H9 (cell line): Measurements from ENCODE around the gene NINL. TPM values are rescaled to one million over a fixed set of nuclear protein-coding genes. Genes with fewer than 3 reads are reported as not detected.

Experiments used
- DNase-seq: peaks from one replicate; pipeline ENCODE4 v3.0.0-alpha.2; 2017
- H2AFZ ChIP-seq: one replicate; pipeline ENCODE4 v1.6.1; 2013; ENCODE audit warnings: mild to moderate bottlenecking, low read length, control low read depth, moderate library complexity
- H2AK5ac ChIP-seq: 2 replicates; pipeline ENCODE4 v1.6.1; 2013; ENCODE audit warnings: low read length, control low read depth, mixed read lengths; ENCODE audit not compliant: insufficient read length
- H2BK120ac ChIP-seq: one replicate; pipeline ENCODE4 v1.6.1; 2013; ENCODE audit warnings: low read depth, mild to moderate bottlenecking, low read length, control low read depth, inconsistent platforms; ENCODE audit not compliant: poor library complexity, severe bottlenecking
- H2BK12ac ChIP-seq: 2 replicates; pipeline ENCODE4 v1.6.1; 2013; ENCODE audit warnings: low read length, control low read depth, mixed read lengths, low read depth; ENCODE audit not compliant: insufficient read length
- H2BK15ac ChIP-seq: 2 replicates; pipeline ENCODE4 v1.6.1; 2013; ENCODE audit warnings: low read depth, low read length, control low read depth
- H2BK20ac ChIP-seq: one replicate; pipeline ENCODE4 v1.6.1; 2013; ENCODE audit warnings: low read depth, mild to moderate bottlenecking, low read length, control low read depth, inconsistent platforms; ENCODE audit not compliant: poor library complexity, severe bottlenecking
- H2BK5ac ChIP-seq: 2 replicates; pipeline ENCODE4 v1.6.1; 2013; ENCODE audit warnings: low read length, control low read depth, mixed read lengths; ENCODE audit not compliant: insufficient read length
- H3K14ac ChIP-seq: 2 replicates; pipeline ENCODE4 v1.6.1; 2013; ENCODE audit warnings: low read length, control low read depth; ENCODE audit not compliant: insufficient read depth
- H3K18ac ChIP-seq: 2 replicates; pipeline ENCODE4 v1.6.1; 2013; ENCODE audit warnings: low read depth, mild to moderate bottlenecking, mixed read lengths, low read length, control low read depth; ENCODE audit not compliant: insufficient read length
- H3K23ac ChIP-seq: 2 replicates; pipeline ENCODE4 v1.6.1; 2013; ENCODE audit warnings: low read length, control low read depth, mixed read lengths, low read depth; ENCODE audit not compliant: insufficient read length
- H3K23me2 ChIP-seq: 2 replicates; pipeline ENCODE4 v1.6.1; 2013; ENCODE audit warnings: low read depth, mild to moderate bottlenecking, mixed read lengths, low read length, control low read depth; ENCODE audit not compliant: insufficient read length, poor library complexity, severe bottlenecking
- H3K27ac ChIP-seq: 2 replicates; pipeline ENCODE4 v1.5.1; 2013; ENCODE audit warnings: low read length, control low read depth, mixed read lengths, low read depth; ENCODE audit not compliant: insufficient read length
- H3K27me3 ChIP-seq: 2 replicates; pipeline ENCODE4 v1.6.1; 2013; ENCODE audit warnings: low read length, control low read depth, inconsistent platforms; ENCODE audit not compliant: insufficient read depth
- H3K4ac ChIP-seq: 2 replicates; pipeline ENCODE4 v1.6.1; 2013; ENCODE audit warnings: low read depth, mild to moderate bottlenecking, control low read depth, inconsistent platforms, low read length, moderate library complexity
- H3K4me1 ChIP-seq: 2 replicates; pipeline ENCODE4 v1.6.1; 2013; ENCODE audit warnings: low read length, control low read depth, inconsistent platforms; ENCODE audit not compliant: insufficient read depth
- H3K4me2 ChIP-seq: 2 replicates; pipeline ENCODE4 v1.6.1; 2013; ENCODE audit warnings: low read length, control low read depth, mixed read lengths; ENCODE audit not compliant: insufficient read length, insufficient read depth
- H3K56ac ChIP-seq: 2 replicates; pipeline ENCODE4 v1.6.1; 2013; ENCODE audit warnings: low read depth, mild to moderate bottlenecking, mixed read lengths, low read length, control low read depth; ENCODE audit not compliant: insufficient read length
- H3K79me1 ChIP-seq: 2 replicates; pipeline ENCODE4 v1.6.1; 2013; ENCODE audit warnings: low read depth, mild to moderate bottlenecking, moderate library complexity, low read length, control low read depth, inconsistent platforms; ENCODE audit not compliant: insufficient read depth, poor library complexity, severe bottlenecking
- H3K79me2 ChIP-seq: 2 replicates; pipeline ENCODE4 v1.6.1; 2013; ENCODE audit warnings: low read length, control low read depth, inconsistent platforms; ENCODE audit not compliant: insufficient read depth
- H3K9ac ChIP-seq: 2 replicates; pipeline ENCODE4 v1.6.1; 2013; ENCODE audit warnings: low read length, control low read depth, mixed read lengths; ENCODE audit not compliant: insufficient read length; ENCODE audit errors: extremely low read depth
- H3K9me3 ChIP-seq: one replicate; pipeline ENCODE4 v1.6.1; 2013; ENCODE audit warnings: low read depth, low read length, inconsistent platforms; ENCODE audit not compliant: control insufficient read depth
- H3T11ph ChIP-seq: one replicate; pipeline ENCODE4 v1.6.1; 2013; ENCODE audit warnings: mild to moderate bottlenecking, low read length, control low read depth, inconsistent platforms
- H4K20me1 ChIP-seq: one replicate; pipeline ENCODE4 v1.6.1; 2013; ENCODE audit not compliant: control insufficient read depth, insufficient read length, insufficient read depth
- H4K5ac ChIP-seq: 2 replicates; pipeline ENCODE4 v1.6.1; 2013; ENCODE audit warnings: low read depth, mild to moderate bottlenecking, mixed read lengths, low read length, control low read depth; ENCODE audit not compliant: insufficient read length
- H4K8ac ChIP-seq: replicated peaks from 2 replicates; pipeline ENCODE4 v1.6.1; 2013; ENCODE audit warnings: low read length, control low read depth, mixed read lengths, low read depth; ENCODE audit not compliant: insufficient read length
- H4K91ac ChIP-seq: 2 replicates; pipeline ENCODE4 v1.6.1; 2013; ENCODE audit warnings: low read depth, mild to moderate bottlenecking, moderate library complexity, mixed read lengths, low read length, control low read depth; ENCODE audit not compliant: insufficient read length
- H3K27ac Mint-ChIP-seq, 3 experiments: 2 replicates in 2 of 3; 3 replicates in 1 of 3; pipeline ENCODE4 v1.8.0; 2020 to 2021; ENCODE audit warnings: mixed read lengths in 3 of 3, mild to moderate bottlenecking in 1 of 3, moderate library complexity in 1 of 3
- H3K27me3 Mint-ChIP-seq: 2 replicates; pipeline ENCODE4 v1.8.0; 2021; ENCODE audit warnings: low read depth, mild to moderate bottlenecking, moderate library complexity, mixed read lengths
- H3K36me3 Mint-ChIP-seq, 3 experiments: 2 replicates in 2 of 3; 3 replicates in 1 of 3; pipeline ENCODE4 v1.8.0; 2020 to 2021; ENCODE audit warnings: low read depth in 3 of 3, mixed read lengths in 3 of 3; ENCODE audit not compliant: insufficient read depth in 1 of 3
- H3K4me1 Mint-ChIP-seq, 2 experiments: 2 replicates each; pipeline ENCODE4 v1.8.0; 2020; ENCODE audit warnings: mixed read lengths in 2 of 2
- H3K4me3 Mint-ChIP-seq, 2 experiments: 2 replicates in 1 of 2; 3 replicates in 1 of 2; pipeline ENCODE4 v1.8.0; 2020 to 2021; ENCODE audit warnings: mild to moderate bottlenecking in 2 of 2, mixed read lengths in 2 of 2, moderate library complexity in 1 of 2
- H3K9me3 Mint-ChIP-seq, 2 experiments: 2 replicates in 1 of 2; 3 replicates in 1 of 2; pipeline ENCODE4 v1.8.0; 2020; ENCODE audit warnings: mild to moderate bottlenecking in 2 of 2, mixed read lengths in 2 of 2, moderate library complexity in 1 of 2
- CTCF ChIP-seq: fragments of 200-600 bp; sonication (generic); conservative IDR thresholded peaks from 3 replicates; pipeline ENCODE4 v1.8.0; 2021; ENCODE audit warnings: antibody characterized with exemption, mild to moderate bottlenecking
- WGBS: extraction: QIAGEN DNeasy Blood & Tissue Kit; methylation state at CpG from one replicate; pipeline ENCODE4 v1.1.7; 2013; ENCODE audit warnings: missing lambda C conversion rate, low lambda C conversion rate, mixed read lengths; ENCODE audit not compliant: insufficient read length; ENCODE audit errors: extremely low coverage; 5-methylcytosine and 5-hydroxymethylcytosine counted together
- total RNA-seq: library from RNA; stranded (reverse); gene quantifications from 2 replicates; pipeline ENCODE4 v1.2.1, GENCODE V29; 2021

Gene NINL
- total RNA-seq, 1 experiment from 2014 or later, result 34.3 TPM

- Histone ChIP-seq H3K9me3 (no peaks in the 10 kb centered on the region), H2BK120ac (no peak overlapping the region), H4K5ac (no peak overlapping the region), H4K20me1 (no peaks in the 10 kb centered on the region), H3K18ac (no peak overlapping the region), H2AFZ (no peak overlapping the region), H4K8ac (no peak overlapping the region), H3K14ac (no peak overlapping the region), H3K9ac (no peak overlapping the region), H3K79me2 (no peaks in the 10 kb centered on the region), H3K27me3 (no peaks in the 10 kb centered on the region), H3K23me2 (no peaks in the 10 kb centered on the region), H3K4ac (no peak overlapping the region), H3K79me1 (no peaks in the 10 kb centered on the region), H2AK5ac (no peak overlapping the region), H2BK20ac (no peak overlapping the region), H2BK5ac (no peak overlapping the region), H3K4me1 (peaks cover 2% of the 10 kb centered on the region; the same call in 1 of the 2 replicates), H2BK15ac (no peak overlapping the region), H4K91ac (no peak overlapping the region), H3T11ph (no peak overlapping the region), H3K4me2 (no peak overlapping the region), H3K56ac (no peak overlapping the region), H2BK12ac (no peak overlapping the region), H3K27ac (no peak overlapping the region), H3K23ac (no peak overlapping the region)
- no CpG with 5 or more reads among the region's 3 CpGs for WGBS
- no peak overlapping the region for H3K4me3 Mint-ChIP-seq
- H3K9me3 Mint-ChIP-seq, result no peaks in the 10 kb centered on the region
- peaks cover 0 to under 1% (median 0%) of the 10 kb centered on the region in 3 experiments; a peak in 1 of 7 replicates for H3K36me3 Mint-ChIP-seq
- no peak overlapping the region for H3K27ac Mint-ChIP-seq
- TF ChIP-seq CTCF, result no peak
- DNase-seq, result no peak
- no peaks in the 10 kb centered on the region for H3K27me3 Mint-ChIP-seq
- H3K4me1 Mint-ChIP-seq, result peaks cover 5 to 6% of the 10 kb centered on the region in 2 experiments; a peak in 3 of 4 replicates
Measured at GRCh38 chr20:25608774-25609173, 23.4 kb upstream of the NINL start.
